Uterus (tissue), 2 donors: ENCODE results near the gene MMP17.

Experiments used
- POLR2A ChIP-seq, 2 donors: fragments of 450-650 bp; IDR thresholded peaks; one replicate each; pipeline ENCODE4 v1.6.1; 2016; ENCODE audit warnings: antibody characterized with exemption in 2 of 2, mild to moderate bottlenecking in 1 of 2, moderate library complexity in 1 of 2
- TF ChIP-seq, protein P1 (sequence below), 4 experiments: fragments of 200-600 bp in 2 of 4; fragments of 450-650 bp in 2 of 4; sonication (generic) in 2 of 4; IDR thresholded peaks; one replicate each; pipeline ENCODE4 v1.5.1; 2016 to 2019; ENCODE audit warnings: antibody characterized with exemption in 4 of 4, mild to moderate bottlenecking in 2 of 4, moderate library complexity in 1 of 4

GRCh38 chr12:131867891-131868675 lies 39.9 kb downstream of the MMP17 start:
- TF ChIP-seq, protein P1, sequence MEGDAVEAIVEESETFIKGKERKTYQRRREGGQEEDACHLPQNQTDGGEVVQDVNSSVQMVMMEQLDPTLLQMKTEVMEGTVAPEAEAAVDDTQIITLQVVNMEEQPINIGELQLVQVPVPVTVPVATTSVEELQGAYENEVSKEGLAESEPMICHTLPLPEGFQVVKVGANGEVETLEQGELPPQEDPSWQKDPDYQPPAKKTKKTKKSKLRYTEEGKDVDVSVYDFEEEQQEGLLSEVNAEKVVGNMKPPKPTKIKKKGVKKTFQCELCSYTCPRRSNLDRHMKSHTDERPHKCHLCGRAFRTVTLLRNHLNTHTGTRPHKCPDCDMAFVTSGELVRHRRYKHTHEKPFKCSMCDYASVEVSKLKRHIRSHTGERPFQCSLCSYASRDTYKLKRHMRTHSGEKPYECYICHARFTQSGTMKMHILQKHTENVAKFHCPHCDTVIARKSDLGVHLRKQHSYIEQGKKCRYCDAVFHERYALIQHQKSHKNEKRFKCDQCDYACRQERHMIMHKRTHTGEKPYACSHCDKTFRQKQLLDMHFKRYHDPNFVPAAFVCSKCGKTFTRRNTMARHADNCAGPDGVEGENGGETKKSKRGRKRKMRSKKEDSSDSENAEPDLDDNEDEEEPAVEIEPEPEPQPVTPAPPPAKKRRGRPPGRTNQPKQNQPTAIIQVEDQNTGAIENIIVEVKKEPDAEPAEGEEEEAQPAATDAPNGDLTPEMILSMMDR (IDR thresholded peaks at IDR 0.05): no peak
- TF ChIP-seq POLR2A (IDR thresholded peaks at IDR 0.05): no peak
